Measurements from ENCODE around the gene TUBB8B. TPM values are rescaled to one million over a fixed set of nuclear protein-coding genes. Genes with fewer than 3 reads are reported as not detected.

The TUBB8B gene
- total and polyA plus RNA-seq, 8 donors, result 0.36 to 1.2 (median 0.70) TPM; not detected in 2

Other genes starting within 250 kb of the TUBB8B start
- gene USP14, start 108.9 kb upstream of the TUBB8B start, total RNA-seq, result 10 to 100 TPM; 48.2 to 59.7 TPM
- gene USP14, start 108.9 kb upstream of the TUBB8B start, polyA plus RNA-seq (ENCODE audit: insufficient read length in 6 of 6), result 10 to 100 TPM; 45.5 to 51.1 (median 48.8) TPM
- gene THOC1, start 218.4 kb upstream of the TUBB8B start, total RNA-seq, result 10 to 100 TPM; 23.7 to 29.8 TPM
- 100 to 1,000 TPM; 104 to 165 (median 125) TPM for gene THOC1, start 218.4 kb upstream of the TUBB8B start, polyA plus RNA-seq (ENCODE audit: insufficient read length in 6 of 6)